ENCODE results near the gene DSTN.

The DSTN gene

GRCh38 chr20:17612992-17613327 is 43.1 kb downstream of the DSTN start:
- DNase-seq (ENCODE audit: low spot score) = no peak

GRCh38 chr20:17613328-17614175 is 43.7 kb downstream of the DSTN start:
- DNase-seq (ENCODE audit: low spot score) = peak; percentile 69

GRCh38 chr20:17614176-17614811 is 44.4 kb downstream of the DSTN start:
- DNase-seq (ENCODE audit: low spot score) = peak; percentile 70

- peak; percentile 68 for DNase-seq (ENCODE audit: low spot score)
These were observed 45.2 kb downstream of the DSTN start for GRCh38 chr20:17614812-17615644.

GRCh38 chr20:17615645-17616479 is 46.0 kb downstream of the DSTN start:
- DNase-seq (ENCODE audit: low spot score) = peak; percentile 69

GRCh38 chr20:17616480-17617211 is 46.8 kb downstream of the DSTN start:
- DNase-seq (ENCODE audit: low spot score) = no peak

- peak; percentile 66 for DNase-seq (ENCODE audit: low spot score)
These were observed 47.5 kb downstream of the DSTN start for GRCh38 chr20:17617212-17617867.

- DNase-seq (ENCODE audit: low spot score) = peak; percentile 62
These were observed 48.2 kb downstream of the DSTN start for GRCh38 chr20:17617868-17618672.

GRCh38 chr20:17618673-17619013 is 48.8 kb downstream of the DSTN start:
- no peak for DNase-seq (ENCODE audit: low spot score)

GRCh38 chr20:17619351-17620093 is 49.6 kb downstream of the DSTN start:
- no peak for DNase-seq (ENCODE audit: low spot score)

- DNase-seq (ENCODE audit: low spot score) = peak; percentile 62
These were observed 50.7 kb downstream of the DSTN start for GRCh38 chr20:17620371-17621228.

GRCh38 chr20:17621229-17621968 is 51.5 kb downstream of the DSTN start:
- peak; percentile 53 for DNase-seq (ENCODE audit: low spot score)

- DNase-seq (ENCODE audit: low spot score) = peak; percentile 48
These were observed 52.4 kb downstream of the DSTN start for GRCh38 chr20:17622086-17622850.

- DNase-seq (ENCODE audit: low spot score) = peak; percentile 59
These were observed 53.1 kb downstream of the DSTN start for GRCh38 chr20:17622851-17623508.

- peak; percentile 41 for DNase-seq (ENCODE audit: low spot score)
These were observed 54.2 kb downstream of the DSTN start for GRCh38 chr20:17624070-17624469.

Measured in left forelimb (tissue), 1 donor.